ENCODE measurements around the gene GID8.

- TF ChIP-seq CTCF (IDR thresholded peaks at IDR 0.05) (no peak), POLR2A (IDR thresholded peaks at IDR 0.05) (no peak)
These were observed 52.4 kb downstream of the GID8 start for GRCh38 chr20:62990306-62990825.

Measured in adrenal gland (tissue), 5 donors.